Astrocyte (in vitro differentiated cells and primary cell): Measurements from ENCODE around the gene CDK2. TPM values are rescaled to one million over a fixed set of nuclear protein-coding genes. Genes with fewer than 3 reads are reported as not detected.
A peak's percentile ranks its signal among the peaks of the same experiment; 100 is the strongest.

Experiments used
- DNase-seq: peaks from one replicate; pipeline ENCODE4 v3.0.0-alpha.2; 2010; ENCODE audit warnings: low read depth
- FAIRE-seq: peaks from 2 replicates; lab custom pipeline; 2011; peaks lifted over from hg19 to GRCh38; lab: Jason Lieb, UNC
- H2AFZ ChIP-seq: 2 replicates; pipeline ENCODE4 v1.6.0; 2012; ENCODE audit warnings: low read depth, low read length, inconsistent platforms
- H3K27ac ChIP-seq: 2 replicates; pipeline ENCODE4 v1.5.1; 2011; ENCODE audit warnings: low read depth, low read length, inconsistent platforms
- H3K27me3 ChIP-seq: 2 replicates; pipeline ENCODE4 v1.6.0; 2011; ENCODE audit warnings: low read length, inconsistent platforms; ENCODE audit not compliant: insufficient read depth
- H3K36me3 ChIP-seq: 2 replicates; pipeline ENCODE4 v1.5.1; 2011; ENCODE audit warnings: low read length, inconsistent platforms; ENCODE audit not compliant: insufficient read depth
- H3K4me1 ChIP-seq: 2 replicates; pipeline ENCODE4 v1.5.1; 2011; ENCODE audit warnings: low read length, inconsistent platforms; ENCODE audit not compliant: insufficient read depth
- H3K4me2 ChIP-seq: 2 replicates; pipeline ENCODE4 v1.6.0; 2012; ENCODE audit warnings: low read length, inconsistent platforms
- H3K4me3 ChIP-seq: 2 replicates; pipeline ENCODE4 v1.5.1; 2011; ENCODE audit warnings: low read depth, mild to moderate bottlenecking, low read length, inconsistent platforms; ENCODE audit not compliant: insufficient read depth
- H3K79me2 ChIP-seq: 2 replicates; pipeline ENCODE4 v1.6.0; 2012; ENCODE audit warnings: mild to moderate bottlenecking, low read length, inconsistent platforms; ENCODE audit not compliant: insufficient read depth
- H3K9ac ChIP-seq: 2 replicates; pipeline ENCODE4 v1.6.0; 2012; ENCODE audit warnings: mild to moderate bottlenecking, low read length, inconsistent platforms
- H3K9me3 ChIP-seq: 2 replicates; pipeline ENCODE4 v1.5.1; 2012; ENCODE audit warnings: low read depth, mild to moderate bottlenecking, low read length, inconsistent platforms; ENCODE audit not compliant: insufficient read depth
- H4K20me1 ChIP-seq: 2 replicates; pipeline ENCODE4 v1.6.0; 2012; ENCODE audit warnings: low read length, inconsistent platforms; ENCODE audit not compliant: insufficient read depth
- H3K27ac Mint-ChIP-seq: one replicate; pipeline ENCODE4 v1.8.0; 2021; ENCODE audit warnings: mild to moderate bottlenecking, mixed read lengths; ENCODE audit not compliant: unreplicated experiment
- H3K27me3 Mint-ChIP-seq: one replicate; pipeline ENCODE4 v1.8.0; 2021; ENCODE audit warnings: low read depth, mixed read lengths; ENCODE audit not compliant: unreplicated experiment
- H3K36me3 Mint-ChIP-seq: one replicate; pipeline ENCODE4 v1.8.0; 2021; ENCODE audit warnings: low read depth, mixed read lengths; ENCODE audit not compliant: unreplicated experiment
- H3K4me1 Mint-ChIP-seq: one replicate; pipeline ENCODE4 v1.8.0; 2021; ENCODE audit warnings: low read depth, mixed read lengths; ENCODE audit not compliant: unreplicated experiment
- H3K4me3 Mint-ChIP-seq: one replicate; pipeline ENCODE4 v1.8.0; 2021; ENCODE audit warnings: mild to moderate bottlenecking, moderate library complexity, mixed read lengths; ENCODE audit not compliant: unreplicated experiment
- H3K9me3 Mint-ChIP-seq: one replicate; pipeline ENCODE4 v1.8.0; 2021; ENCODE audit warnings: mild to moderate bottlenecking, mixed read lengths; ENCODE audit not compliant: unreplicated experiment
- EZH2 ChIP-seq: IDR thresholded peaks from 2 replicates; pipeline ENCODE4 v1.6.1; 2012; ENCODE audit warnings: mild to moderate bottlenecking, low read length, inconsistent platforms; ENCODE audit not compliant: insufficient read depth
- total RNA-seq: library from RNA; stranded (reverse); gene quantifications from 2 replicates; pipeline ENCODE4 v1.2.1, GENCODE V29; 2021
- TF ChIP-seq, protein P1 (sequence below): IDR thresholded peaks from 2 replicates; pipeline ENCODE4 v1.5.1; 2011; ENCODE audit warnings: low read depth, mild to moderate bottlenecking, inconsistent platforms, low read length, moderate library complexity; ENCODE audit not compliant: insufficient read depth

Gene CDK2
- total RNA-seq, 1 donor from 2014 or later: 44.3 TPM

DNA sequence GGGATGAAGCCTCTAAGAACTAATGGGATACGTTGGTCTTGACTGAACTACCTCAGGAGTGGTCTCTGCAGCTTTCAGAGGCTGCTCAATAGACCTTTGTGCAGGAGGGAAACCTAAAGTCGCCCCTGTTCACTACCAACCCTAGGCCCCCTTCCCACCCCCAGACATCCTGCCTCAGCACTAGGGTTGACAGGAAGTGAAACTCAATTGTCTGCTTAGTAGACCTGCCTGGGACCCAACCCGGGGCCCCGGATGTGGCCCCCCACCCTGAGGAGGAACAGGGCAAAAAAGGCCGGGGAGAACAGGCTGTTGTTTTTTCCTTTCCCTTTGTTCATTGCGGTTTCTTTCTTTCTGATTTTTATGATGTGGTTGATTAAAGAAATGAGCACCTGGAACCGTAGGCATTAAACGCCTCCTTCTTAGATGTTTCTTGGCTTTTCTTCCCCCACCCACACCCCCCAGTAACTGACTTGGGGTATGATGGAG, 37.3 kb upstream of the CDK2 start:
- no peaks in the 10 kb centered on the region for H3K9me3 ChIP-seq
- no peaks in the 10 kb centered on the region for H3K27me3 ChIP-seq
- H3K27me3 Mint-ChIP-seq: no peaks in the 10 kb centered on the region
- peaks cover 37% of the 10 kb centered on the region for H3K4me1 ChIP-seq
- FAIRE-seq (no peak), DNase-seq (no peak)
- H3K9ac ChIP-seq: no peak overlapping the region
- no peak overlapping the region for H3K4me2 ChIP-seq
- H3K27ac Mint-ChIP-seq: no peak overlapping the region
- no peak for TF ChIP-seq EZH2
- TF ChIP-seq, protein P1, sequence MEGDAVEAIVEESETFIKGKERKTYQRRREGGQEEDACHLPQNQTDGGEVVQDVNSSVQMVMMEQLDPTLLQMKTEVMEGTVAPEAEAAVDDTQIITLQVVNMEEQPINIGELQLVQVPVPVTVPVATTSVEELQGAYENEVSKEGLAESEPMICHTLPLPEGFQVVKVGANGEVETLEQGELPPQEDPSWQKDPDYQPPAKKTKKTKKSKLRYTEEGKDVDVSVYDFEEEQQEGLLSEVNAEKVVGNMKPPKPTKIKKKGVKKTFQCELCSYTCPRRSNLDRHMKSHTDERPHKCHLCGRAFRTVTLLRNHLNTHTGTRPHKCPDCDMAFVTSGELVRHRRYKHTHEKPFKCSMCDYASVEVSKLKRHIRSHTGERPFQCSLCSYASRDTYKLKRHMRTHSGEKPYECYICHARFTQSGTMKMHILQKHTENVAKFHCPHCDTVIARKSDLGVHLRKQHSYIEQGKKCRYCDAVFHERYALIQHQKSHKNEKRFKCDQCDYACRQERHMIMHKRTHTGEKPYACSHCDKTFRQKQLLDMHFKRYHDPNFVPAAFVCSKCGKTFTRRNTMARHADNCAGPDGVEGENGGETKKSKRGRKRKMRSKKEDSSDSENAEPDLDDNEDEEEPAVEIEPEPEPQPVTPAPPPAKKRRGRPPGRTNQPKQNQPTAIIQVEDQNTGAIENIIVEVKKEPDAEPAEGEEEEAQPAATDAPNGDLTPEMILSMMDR: no peak
- no peaks in the 10 kb centered on the region for H3K36me3 Mint-ChIP-seq
- H2AFZ ChIP-seq: no peak overlapping the region
- H3K4me3 Mint-ChIP-seq: peak overlapping the region; percentile 31
- H4K20me1 ChIP-seq: no peaks in the 10 kb centered on the region
- H3K79me2 ChIP-seq: peaks cover 38% of the 10 kb centered on the region
- H3K27ac ChIP-seq: no peak overlapping the region
- no peak overlapping the region for H3K4me3 ChIP-seq
- H3K9me3 Mint-ChIP-seq: no peaks in the 10 kb centered on the region
- H3K36me3 ChIP-seq: no peaks in the 10 kb centered on the region
- H3K4me1 Mint-ChIP-seq: peaks cover 44% of the 10 kb centered on the region

DNA sequence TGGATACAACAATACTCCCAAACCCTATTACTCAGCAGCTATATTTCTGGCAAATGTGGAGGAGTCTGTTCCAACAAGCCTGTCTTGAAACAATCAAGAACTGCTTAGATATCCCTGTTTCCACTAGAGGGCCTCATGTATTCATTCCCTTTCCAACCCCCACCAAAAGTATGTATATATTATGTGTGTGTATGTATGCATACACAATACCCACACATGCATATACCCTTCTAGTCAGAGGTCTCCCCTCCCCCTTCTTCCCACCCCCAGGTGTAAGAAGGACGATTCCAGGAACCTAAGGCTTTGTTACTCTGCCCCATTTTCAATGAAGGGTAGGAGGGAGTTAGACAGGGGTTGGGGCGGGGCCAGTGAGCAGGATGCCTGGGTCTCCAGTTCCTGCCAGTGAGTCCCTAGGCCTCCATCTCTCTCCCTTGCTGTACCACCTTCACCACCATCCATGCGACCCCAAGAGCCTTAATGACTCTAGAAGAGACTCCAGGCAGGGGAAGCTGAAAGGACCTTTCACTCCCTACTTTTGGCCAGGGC, 35.8 kb upstream of the CDK2 start, which contains the start of gene DGKA:
DGKA (plus strand) TSS at position 392 of the 546 bp plus-strand sequence. CDS start 5,342 bp downstream, outside the sequence.
- TF ChIP-seq, protein P1: peak; percentile 71
- no peak for TF ChIP-seq EZH2
- Mint-ChIP-seq H3K27ac (peak within 1 kb of the TSS; percentile 92), H3K9me3 (no peaks in the 10 kb centered on the region), H3K27me3 (no peaks in the 10 kb centered on the region), H3K4me3 (peak within 1 kb of the TSS; percentile 94), H3K4me1 (peaks cover 44% of the 10 kb centered on the region), H3K36me3 (peaks cover under 1% of the 10 kb centered on the region)
- peaks cover 28% of the 10 kb centered on the region for H3K79me2 ChIP-seq
- no peaks in the 10 kb centered on the region for H3K36me3 ChIP-seq
- DNase-seq: peak; percentile 61
- H4K20me1 ChIP-seq: no peaks in the 10 kb centered on the region
- H3K4me2 ChIP-seq: peak within 1 kb of the TSS; percentile 92
- peak within 1 kb of the TSS; percentile 58 for H3K27ac ChIP-seq
- no peaks in the 10 kb centered on the region for H3K9me3 ChIP-seq
- peaks cover 39% of the 10 kb centered on the region for H3K4me1 ChIP-seq
- H3K9ac ChIP-seq: peak within 1 kb of the TSS; percentile 83
- no peak for FAIRE-seq
- peak within 1 kb of the TSS; percentile 86 for H2AFZ ChIP-seq
- peak within 1 kb of the TSS; percentile 76 for H3K4me3 ChIP-seq
- H3K27me3 ChIP-seq: no peaks in the 10 kb centered on the region

DNA sequence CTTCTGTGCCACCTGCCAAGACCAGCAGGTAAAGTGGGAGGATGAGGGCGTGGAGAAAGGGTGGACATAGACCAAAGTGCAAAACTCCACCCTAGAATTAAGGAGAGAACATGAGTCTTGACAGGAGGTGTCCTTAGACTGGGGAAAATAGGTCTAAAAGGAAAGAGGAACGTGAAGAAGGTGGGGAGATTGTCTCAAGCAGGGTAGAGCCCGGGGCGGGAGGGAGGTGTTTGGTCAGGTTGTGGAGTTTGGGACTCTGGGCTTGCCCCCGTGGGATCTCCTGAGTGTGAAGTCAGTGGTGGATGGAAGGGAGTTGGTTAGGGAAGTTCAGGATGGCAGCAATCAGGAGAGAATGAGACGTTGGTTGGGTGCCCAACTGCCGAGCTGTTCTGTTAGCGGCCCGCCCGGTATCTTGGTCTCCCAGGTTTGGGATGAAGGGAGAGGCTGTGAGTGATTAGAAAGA, 35.3 kb upstream of the CDK2 start:
- Histone ChIP-seq H3K27me3 (no peaks in the 10 kb centered on the region), H3K79me2 (peaks cover 23% of the 10 kb centered on the region), H3K9me3 (no peaks in the 10 kb centered on the region), H3K4me2 (peak overlapping the region; percentile 92), H2AFZ (peak overlapping the region; percentile 85), H3K4me3 (peak overlapping the region; percentile 55), H3K27ac (peak overlapping the region; percentile 58), H3K36me3 (no peaks in the 10 kb centered on the region), H3K9ac (peak overlapping the region; percentile 83), H4K20me1 (no peaks in the 10 kb centered on the region), H3K4me1 (peaks cover 35% of the 10 kb centered on the region)
- Mint-ChIP-seq H3K27me3 (no peaks in the 10 kb centered on the region), H3K4me3 (peak overlapping the region; percentile 94), H3K9me3 (no peaks in the 10 kb centered on the region), H3K4me1 (peaks cover 48% of the 10 kb centered on the region), H3K27ac (peak overlapping the region; percentile 92), H3K36me3 (peaks cover 4% of the 10 kb centered on the region)
- DNase-seq: no peak
- FAIRE-seq: no peak
- TF ChIP-seq EZH2: no peak
- TF ChIP-seq, protein P1: no peak
